ENCODE data around the gene POU6F2. TPM values are rescaled to one million over a fixed set of nuclear protein-coding genes. Genes with fewer than 3 reads are reported as not detected.
A peak's percentile ranks its signal among the peaks of the same experiment; 100 is the strongest.

POU6F2 gene
- total RNA-seq, 1 donor from 2014 or later, result not detected

DNA sequence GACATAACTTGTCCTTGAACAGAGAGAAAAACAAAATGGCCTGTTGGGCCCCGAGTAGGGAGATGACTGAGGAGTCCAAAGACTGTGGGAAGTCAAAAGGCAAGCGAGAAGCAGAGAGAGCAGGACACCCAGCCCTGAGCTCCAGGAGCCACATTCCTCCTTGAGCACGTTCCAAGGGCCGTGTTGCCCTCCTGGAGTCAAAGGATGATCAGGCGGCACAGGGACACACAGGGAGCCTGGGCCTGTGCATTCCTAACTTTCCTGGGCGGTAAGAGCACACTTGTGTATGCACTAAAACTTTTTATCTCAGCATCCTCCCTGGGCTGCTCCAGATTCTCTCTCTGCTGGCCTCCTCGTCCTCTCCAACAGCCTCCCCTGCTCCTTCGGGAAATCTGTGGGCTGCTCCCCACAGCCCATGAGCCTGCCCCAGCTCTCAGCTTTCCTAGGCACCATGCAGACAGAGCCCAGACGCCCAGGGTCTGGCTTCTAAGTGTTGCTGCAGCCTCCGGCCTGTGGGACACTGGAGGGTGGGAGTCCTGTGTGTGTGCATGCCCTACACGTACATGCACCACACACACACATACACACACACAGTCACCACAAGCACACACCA lies 281.8 kb downstream of the POU6F2 start:
- Histone ChIP-seq H3K36me3 (ENCODE audit: control insufficient read depth, insufficient read depth, low read length) (no peaks in the 10 kb centered on the region), H3K4me3 (ENCODE audit: low read depth, low read length) (no peak overlapping the region), H3K27me3 (ENCODE audit: control insufficient read depth, insufficient read depth, low read length) (no peaks in the 10 kb centered on the region)
- DNase-seq (ENCODE audit: low read depth) (no peak), FAIRE-seq (no peak)
- TF ChIP-seq, protein P1, sequence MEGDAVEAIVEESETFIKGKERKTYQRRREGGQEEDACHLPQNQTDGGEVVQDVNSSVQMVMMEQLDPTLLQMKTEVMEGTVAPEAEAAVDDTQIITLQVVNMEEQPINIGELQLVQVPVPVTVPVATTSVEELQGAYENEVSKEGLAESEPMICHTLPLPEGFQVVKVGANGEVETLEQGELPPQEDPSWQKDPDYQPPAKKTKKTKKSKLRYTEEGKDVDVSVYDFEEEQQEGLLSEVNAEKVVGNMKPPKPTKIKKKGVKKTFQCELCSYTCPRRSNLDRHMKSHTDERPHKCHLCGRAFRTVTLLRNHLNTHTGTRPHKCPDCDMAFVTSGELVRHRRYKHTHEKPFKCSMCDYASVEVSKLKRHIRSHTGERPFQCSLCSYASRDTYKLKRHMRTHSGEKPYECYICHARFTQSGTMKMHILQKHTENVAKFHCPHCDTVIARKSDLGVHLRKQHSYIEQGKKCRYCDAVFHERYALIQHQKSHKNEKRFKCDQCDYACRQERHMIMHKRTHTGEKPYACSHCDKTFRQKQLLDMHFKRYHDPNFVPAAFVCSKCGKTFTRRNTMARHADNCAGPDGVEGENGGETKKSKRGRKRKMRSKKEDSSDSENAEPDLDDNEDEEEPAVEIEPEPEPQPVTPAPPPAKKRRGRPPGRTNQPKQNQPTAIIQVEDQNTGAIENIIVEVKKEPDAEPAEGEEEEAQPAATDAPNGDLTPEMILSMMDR (IDR thresholded peaks at IDR 0.05; ENCODE audit: insufficient read depth, low read length, severe bottlenecking), result no peak

DNA sequence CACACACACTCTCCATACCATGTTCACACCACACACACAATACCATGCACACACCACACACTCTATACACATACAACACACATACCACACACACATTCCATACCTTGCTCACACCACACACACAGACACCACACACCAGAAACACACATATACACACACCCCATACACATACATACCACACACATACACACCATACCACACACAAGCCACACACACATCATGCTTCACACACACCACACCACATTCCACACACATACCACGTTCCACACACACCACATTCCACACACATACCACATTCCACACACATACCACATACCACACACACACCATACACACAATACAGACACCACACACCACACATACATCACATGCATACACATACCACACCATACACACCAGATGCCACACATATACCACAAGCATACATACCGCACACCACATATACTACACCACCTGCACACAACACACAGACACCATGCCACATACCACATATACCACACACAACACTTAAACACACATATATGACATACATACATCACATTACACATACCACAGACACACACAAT lies 282.7 kb downstream of the POU6F2 start:
- FAIRE-seq (peak; percentile 98), DNase-seq (ENCODE audit: low read depth) (no peak)
- H3K4me3 ChIP-seq (ENCODE audit: low read depth, low read length), result no peak overlapping the region
- TF ChIP-seq, protein P1 (IDR thresholded peaks at IDR 0.05; ENCODE audit: insufficient read depth, low read length, severe bottlenecking), result no peak
- no peaks in the 10 kb centered on the region for H3K36me3 ChIP-seq (ENCODE audit: control insufficient read depth, insufficient read depth, low read length)
- H3K27me3 ChIP-seq (ENCODE audit: control insufficient read depth, insufficient read depth, low read length), result no peaks in the 10 kb centered on the region

DNA sequence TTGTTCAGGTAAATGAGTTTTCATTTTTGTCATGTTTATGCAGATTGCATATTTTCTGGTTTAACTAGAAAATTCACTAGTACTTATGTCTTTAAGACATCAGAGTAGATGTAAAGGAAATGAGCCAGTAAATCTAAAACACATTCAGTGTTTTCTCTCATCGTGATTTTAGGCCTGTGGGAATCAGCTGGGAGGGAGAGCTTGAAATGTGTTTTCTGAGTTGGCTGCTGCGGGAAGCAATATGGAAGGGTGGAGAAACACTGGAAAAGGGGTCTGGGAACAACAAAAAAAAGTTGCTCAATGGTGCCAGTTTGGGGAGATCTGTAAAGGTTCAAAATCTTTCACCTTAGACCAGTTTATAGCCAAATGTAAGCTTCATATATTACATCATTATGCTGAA lies 284.1 kb downstream of the POU6F2 start:
- no peaks in the 10 kb centered on the region for H3K36me3 ChIP-seq (ENCODE audit: control insufficient read depth, insufficient read depth, low read length)
- H3K4me3 ChIP-seq (ENCODE audit: low read depth, low read length), result no peak overlapping the region
- FAIRE-seq (no peak), DNase-seq (ENCODE audit: low read depth) (no peak)
- H3K27me3 ChIP-seq (ENCODE audit: control insufficient read depth, insufficient read depth, low read length), result no peaks in the 10 kb centered on the region
- TF ChIP-seq, protein P1 (IDR thresholded peaks at IDR 0.05; ENCODE audit: insufficient read depth, low read length, severe bottlenecking), result no peak

DNA sequence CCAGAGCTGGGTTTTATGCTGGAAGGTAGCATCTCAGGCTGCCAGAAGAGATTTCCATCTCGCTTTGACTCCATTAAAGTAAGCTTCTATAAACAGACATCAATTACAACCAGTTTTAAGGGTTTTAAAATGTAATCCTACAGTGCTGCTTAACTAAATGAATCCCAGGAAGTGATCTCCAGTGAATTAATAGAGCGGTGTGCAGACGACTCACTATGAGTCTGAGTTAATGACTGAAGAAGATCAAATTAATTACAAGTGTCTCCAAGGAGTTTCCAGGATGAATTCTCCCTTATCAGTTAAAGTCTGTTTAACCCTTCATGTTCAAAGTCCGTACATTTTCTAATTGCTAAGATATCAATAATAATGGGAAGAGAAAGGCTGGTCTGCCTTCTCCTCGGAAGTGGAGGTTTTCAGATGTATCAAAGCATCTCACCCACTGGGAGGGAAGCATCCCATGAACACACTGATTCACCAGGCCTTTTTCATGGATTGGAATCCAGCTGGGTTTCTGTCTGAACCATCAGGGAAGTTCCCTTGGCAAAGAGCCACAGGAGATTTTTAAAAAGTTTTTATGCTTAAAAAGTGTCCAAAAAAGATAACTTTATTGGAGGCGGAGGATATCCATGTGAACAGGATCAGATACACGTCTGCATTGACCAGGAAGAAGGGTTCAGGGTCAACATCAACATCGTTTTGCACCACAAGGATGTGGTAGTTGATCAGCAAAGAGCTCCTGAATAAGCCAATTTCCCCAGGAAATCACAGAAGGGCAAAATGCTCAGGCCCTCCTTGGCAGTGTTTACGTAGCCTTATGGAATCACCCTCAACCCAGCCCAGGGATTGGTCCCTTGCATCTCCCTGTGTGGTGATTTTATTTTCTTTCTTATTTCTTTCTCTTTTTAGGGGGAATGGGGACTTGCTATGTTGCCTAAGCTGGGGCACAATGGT lies 288.2 kb downstream of the POU6F2 start:
- TF ChIP-seq, protein P1 (IDR thresholded peaks at IDR 0.05; ENCODE audit: insufficient read depth, low read length, severe bottlenecking), result no peak
- Histone ChIP-seq H3K36me3 (ENCODE audit: control insufficient read depth, insufficient read depth, low read length) (no peaks in the 10 kb centered on the region), H3K27me3 (ENCODE audit: control insufficient read depth, insufficient read depth, low read length) (no peaks in the 10 kb centered on the region), H3K4me3 (ENCODE audit: low read depth, low read length) (no peak overlapping the region)
- no peak for FAIRE-seq
- DNase-seq (ENCODE audit: low read depth), result no peak

DNA sequence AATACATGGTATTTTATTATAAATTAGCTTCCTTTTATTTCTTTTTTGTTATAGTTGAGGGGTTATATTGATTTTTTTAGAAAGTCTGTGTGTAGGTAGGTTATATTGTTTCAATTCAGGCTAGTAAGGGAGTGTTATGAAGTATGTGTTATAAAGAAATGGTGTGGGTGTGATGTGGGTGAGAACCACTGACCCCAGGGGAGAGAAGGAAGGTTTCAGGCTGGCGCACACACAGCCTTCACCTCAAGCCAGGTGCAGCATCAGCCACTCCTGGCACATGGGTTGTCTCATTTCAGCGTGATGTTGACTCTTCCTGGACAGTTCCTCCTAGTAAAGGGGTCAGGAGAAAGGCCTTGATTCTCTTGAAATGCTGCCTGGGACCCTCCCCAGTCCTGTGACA lies 291.3 kb downstream of the POU6F2 start:
- TF ChIP-seq, protein P1 (IDR thresholded peaks at IDR 0.05; ENCODE audit: insufficient read depth, low read length, severe bottlenecking), result no peak
- H3K4me3 ChIP-seq (ENCODE audit: low read depth, low read length), result no peak overlapping the region
- FAIRE-seq (no peak), DNase-seq (ENCODE audit: low read depth) (no peak)
- no peaks in the 10 kb centered on the region for H3K36me3 ChIP-seq (ENCODE audit: control insufficient read depth, insufficient read depth, low read length)
- H3K27me3 ChIP-seq (ENCODE audit: control insufficient read depth, insufficient read depth, low read length), result no peaks in the 10 kb centered on the region

All from bronchial epithelial cell (primary cell).